ENCODE results near the gene PKN1. TPM values are rescaled to one million over a fixed set of nuclear protein-coding genes. Genes with fewer than 3 reads are reported as not detected.

Gene PKN1
- total RNA-seq, 2 experiments from 2014 or later, result 171 TPM

DNA sequence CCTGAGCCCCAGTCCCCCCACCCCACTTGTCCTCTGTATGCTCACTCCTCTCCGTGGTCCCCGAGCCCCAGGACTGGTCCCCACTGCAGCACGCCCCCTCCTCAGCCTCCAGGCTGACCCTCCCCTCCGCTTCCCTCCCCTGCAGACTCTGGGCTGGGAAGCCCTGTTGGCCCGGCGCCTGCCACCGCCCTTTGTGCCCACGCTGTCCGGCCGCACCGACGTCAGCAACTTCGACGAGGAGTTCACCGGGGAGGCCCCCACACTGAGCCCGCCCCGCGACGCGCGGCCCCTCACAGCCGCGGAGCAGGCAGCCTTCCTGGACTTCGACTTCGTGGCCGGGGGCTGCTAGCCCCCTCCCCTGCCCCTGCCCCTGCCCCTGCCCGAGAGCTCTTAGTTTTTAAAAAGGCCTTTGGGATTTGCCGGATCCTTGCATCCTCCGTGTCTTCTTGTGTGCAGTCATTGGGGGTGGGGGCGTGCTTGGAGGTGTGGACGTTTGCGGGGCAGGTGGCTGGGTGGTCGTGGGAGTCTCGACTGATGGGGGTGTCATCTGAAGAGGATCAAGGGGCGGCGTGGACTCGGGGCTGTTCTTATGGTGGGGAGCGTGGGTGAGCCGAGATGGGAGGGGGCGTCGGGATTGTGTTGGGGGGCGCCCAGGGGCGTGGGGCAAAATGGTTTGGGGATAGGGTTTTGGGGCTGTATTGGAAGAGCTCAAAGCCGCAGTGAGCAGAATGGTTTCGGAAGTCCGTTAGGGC lies 38.5 kb downstream of the PKN1 start:
- peaks cover 0 to 3% of the 10 kb centered on the region in 2 experiments for H3K9me3 ChIP-seq (ENCODE audit: control insufficient read depth in 1 of 2, insufficient read depth in 1 of 2, low read length in 2 of 2)
- TF ChIP-seq, protein P1, sequence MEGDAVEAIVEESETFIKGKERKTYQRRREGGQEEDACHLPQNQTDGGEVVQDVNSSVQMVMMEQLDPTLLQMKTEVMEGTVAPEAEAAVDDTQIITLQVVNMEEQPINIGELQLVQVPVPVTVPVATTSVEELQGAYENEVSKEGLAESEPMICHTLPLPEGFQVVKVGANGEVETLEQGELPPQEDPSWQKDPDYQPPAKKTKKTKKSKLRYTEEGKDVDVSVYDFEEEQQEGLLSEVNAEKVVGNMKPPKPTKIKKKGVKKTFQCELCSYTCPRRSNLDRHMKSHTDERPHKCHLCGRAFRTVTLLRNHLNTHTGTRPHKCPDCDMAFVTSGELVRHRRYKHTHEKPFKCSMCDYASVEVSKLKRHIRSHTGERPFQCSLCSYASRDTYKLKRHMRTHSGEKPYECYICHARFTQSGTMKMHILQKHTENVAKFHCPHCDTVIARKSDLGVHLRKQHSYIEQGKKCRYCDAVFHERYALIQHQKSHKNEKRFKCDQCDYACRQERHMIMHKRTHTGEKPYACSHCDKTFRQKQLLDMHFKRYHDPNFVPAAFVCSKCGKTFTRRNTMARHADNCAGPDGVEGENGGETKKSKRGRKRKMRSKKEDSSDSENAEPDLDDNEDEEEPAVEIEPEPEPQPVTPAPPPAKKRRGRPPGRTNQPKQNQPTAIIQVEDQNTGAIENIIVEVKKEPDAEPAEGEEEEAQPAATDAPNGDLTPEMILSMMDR (IDR thresholded peaks at IDR 0.05), result no peak
- no peak overlapping the region for H3K27ac ChIP-seq (ENCODE audit: low read depth in 1 of 2, low read length in 2 of 2)
- Mint-ChIP-seq H3K27ac (no peak overlapping the region), H3K4me3 (peak overlapping the region; percentile 4), H3K9me3 (no peaks in the 10 kb centered on the region), H3K36me3 (ENCODE audit: low read depth) (peaks cover 28% of the 10 kb centered on the region), H3K4me1 (ENCODE audit: low read depth) (peaks cover 33% of the 10 kb centered on the region), H3K27me3 (peaks cover 30% of the 10 kb centered on the region)
- ATAC-seq (ENCODE audit: poor library complexity) (no peak), DNase-seq (peak in 1 of 14 experiments; percentile 40)
- ChIA-PET POLR2A (interaction anchor here (0.8 to 2.6 kb wide), 8 partner anchors 12 to 335 kb away, joined by 3 to 11 read pairs (median 8); partner anchors contain the start of genes ASF1B, DNAJB1 and PKN1), CTCF (interaction anchor here (0.7 to 1.4 kb wide), 7 partner anchors 38 to 335 kb away, joined by 3 to 5 read pairs (median 3); partner anchors contain the start of genes ASF1B and NDUFB7)
- peaks cover 19 to 22% of the 10 kb centered on the region in 2 experiments for H3K27me3 ChIP-seq (ENCODE audit: control insufficient read depth in 1 of 2, insufficient read depth in 2 of 2, low read length in 2 of 2)
- H3K4me1 ChIP-seq (ENCODE audit: insufficient read depth, low read length), result peaks cover 31% of the 10 kb centered on the region
- intact Hi-C loops (cut with DNase I, micrococcal nuclease), result loop anchor here (1.0 to 10.0 kb wide), 5 partner anchors 39 to 587 kb away; partner anchors contain the start of gene ASF1B (in 1 of the 2)
- peaks cover 39% of the 10 kb centered on the region for H3K36me3 ChIP-seq (ENCODE audit: insufficient read depth, low read length)
- no peak overlapping the region for H3K4me3 ChIP-seq (ENCODE audit: low read length)

DNA sequence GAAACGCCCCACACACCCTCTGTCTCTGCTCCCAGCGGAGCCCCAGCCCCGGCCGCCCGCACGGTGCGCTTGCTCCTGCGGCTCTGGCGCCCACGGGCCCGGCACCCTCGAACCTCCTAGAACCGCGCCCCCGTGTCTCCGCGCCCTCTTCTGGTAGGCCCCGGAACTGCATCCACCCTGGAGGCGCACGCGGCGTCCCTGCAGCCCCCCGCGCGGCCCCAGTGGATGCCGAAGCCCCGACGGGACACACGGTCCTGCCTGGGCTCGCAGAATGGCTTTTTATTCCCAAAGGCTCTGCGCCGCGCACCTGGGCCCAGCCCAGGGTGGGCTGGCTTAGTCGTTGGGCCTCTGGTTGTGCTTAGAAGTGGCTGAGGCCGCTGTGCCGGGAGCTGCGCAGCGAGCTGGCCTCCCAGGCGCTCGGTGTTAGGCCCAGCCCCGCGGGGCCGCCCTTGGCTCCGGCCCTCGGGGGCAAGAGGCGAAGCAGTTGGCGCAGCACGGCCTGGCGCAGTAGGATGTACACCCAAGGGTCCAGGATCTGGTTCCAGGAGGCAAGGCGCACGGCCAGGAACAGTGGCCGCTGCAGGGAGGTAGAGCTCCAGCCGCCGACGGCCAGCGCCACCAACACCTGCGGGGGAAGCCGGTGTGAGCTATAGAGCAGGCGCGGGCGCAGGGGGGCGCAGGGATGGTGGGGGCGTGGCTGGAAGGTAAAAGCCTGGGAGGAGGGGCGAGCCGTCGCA lies 39.3 kb downstream of the PKN1 start:
- DNase-seq (peak; percentile 77 to 91 (median 86)), ATAC-seq (ENCODE audit: poor library complexity) (peak; percentile 84)
- Histone ChIP-seq H3K4me3 (ENCODE audit: low read length) (peak overlapping the region; percentile 34), H3K27ac (ENCODE audit: low read depth in 1 of 2, low read length in 2 of 2) (no peak overlapping the region), H3K9me3 (ENCODE audit: control insufficient read depth in 1 of 2, insufficient read depth in 1 of 2, low read length in 2 of 2) (peaks cover 0 to 3% of the 10 kb centered on the region in 2 experiments), H3K36me3 (ENCODE audit: insufficient read depth, low read length) (peaks cover 37% of the 10 kb centered on the region), H3K4me1 (ENCODE audit: insufficient read depth, low read length) (peaks cover 31% of the 10 kb centered on the region), H3K27me3 (ENCODE audit: control insufficient read depth in 1 of 2, insufficient read depth in 2 of 2, low read length in 2 of 2) (peaks cover 19 to 22% of the 10 kb centered on the region in 2 experiments)
- TF ChIP-seq, protein P1 (IDR thresholded peaks at IDR 0.05), result peak; percentile 98
- Mint-ChIP-seq H3K36me3 (ENCODE audit: low read depth) (peaks cover 24% of the 10 kb centered on the region), H3K4me3 (peak overlapping the region; percentile 55), H3K27ac (no peak overlapping the region), H3K9me3 (no peaks in the 10 kb centered on the region), H3K27me3 (peaks cover 33% of the 10 kb centered on the region), H3K4me1 (ENCODE audit: low read depth) (peaks cover 36% of the 10 kb centered on the region)
- ChIA-PET POLR2A (interaction anchor here (0.7 to 2.6 kb wide), 13 partner anchors 13 to 336 kb away, joined by 3 to 11 read pairs (median 4); partner anchors contain the start of genes ASF1B, DNAJB1 and PKN1), CTCF (interaction anchor here (0.6 to 1.4 kb wide), 11 partner anchors 23 to 336 kb away, joined by 3 to 5 read pairs (median 4); partner anchors contain the start of genes ASF1B, GIPC1 and NDUFB7)
- intact Hi-C loops (cut with DNase I, micrococcal nuclease), result loop anchor here (1.0 to 10.0 kb wide), 5 partner anchors 40 to 588 kb away; partner anchors contain the start of gene ASF1B (in 1 of the 2)
